ENCODE measurements around the gene PRKRIP1. TPM values are rescaled to one million over a fixed set of nuclear protein-coding genes. Genes with fewer than 3 reads are reported as not detected.
"Not testable (repeated sequence)": the region's sequence is repeated elsewhere in the genome, so short reads cannot be mapped to it uniquely, and the experiment has no call there.

Gene PRKRIP1
- total and polyA plus RNA-seq, 9 donors: 17.4 to 28.8 (median 23.9) TPM

- H3K4me3 ChIP-seq: no peak overlapping the region
- H3K36me3 ChIP-seq: no peaks in the 10 kb centered on the region
- no peaks in the 10 kb centered on the region for H3K9me3 ChIP-seq
- H3K27me3 ChIP-seq: no peaks in the 10 kb centered on the region
- H3K27ac ChIP-seq: no peak overlapping the region
- TF ChIP-seq POLR2A (IDR thresholded peaks at IDR 0.05): no peak
- no peak for TF ChIP-seq EP300 (IDR thresholded peaks at IDR 0.05)
- intact Hi-C loops (cut with DNase I): no loop called here
- no peak for DNase-seq
- 90 to 93% (median 91%) methylated on average over 6 of the region's 6 CpGs for WGBS, 3 donors
- H3K4me1 ChIP-seq (ENCODE audit: insufficient read depth): no peaks in the 10 kb centered on the region
These were observed 19.1 kb upstream of the PRKRIP1 start for GRCh38 chr7:102376964-102377466.

- WGBS, 3 donors: 80 to 85% (median 84%) methylated on average over 8 of the region's 8 CpGs
- H3K27ac ChIP-seq; DNase-seq; H3K4me1 ChIP-seq (ENCODE audit: insufficient read depth); H3K9me3 ChIP-seq; H3K27me3 ChIP-seq; H3K4me3 ChIP-seq; H3K36me3 ChIP-seq; intact Hi-C loops (cut with DNase I): not testable (repeated sequence)
These were observed 15.3 kb upstream of the PRKRIP1 start for GRCh38 chr7:102380837-102381236.

GRCh38 chr7:102381696-102382425 is 14.3 kb upstream of the PRKRIP1 start:
- H3K9me3 ChIP-seq; H3K27me3 ChIP-seq; H3K36me3 ChIP-seq; H3K4me3 ChIP-seq; H3K4me1 ChIP-seq (ENCODE audit: insufficient read depth); DNase-seq; H3K27ac ChIP-seq; intact Hi-C loops (cut with DNase I): not testable (repeated sequence)
- WGBS, 3 donors: 84 to 89% (median 89%) methylated on average over 6 to 7 of the region's 7 CpGs

GRCh38 chr7:102387064-102387463 is 9.1 kb upstream of the PRKRIP1 start:
- Histone ChIP-seq H3K9me3 (no peaks in the 10 kb centered on the region), H3K4me1 (ENCODE audit: insufficient read depth) (no peaks in the 10 kb centered on the region), H3K36me3 (no peaks in the 10 kb centered on the region), H3K27ac (no peak overlapping the region), H3K27me3 (no peaks in the 10 kb centered on the region), H3K4me3 (no peak overlapping the region)
- intact Hi-C loops (cut with DNase I): no loop called here
- DNase-seq: no peak
- WGBS, 3 donors: 89 to 94% (median 93%) methylated on average over 6 of the region's 6 CpGs
- no peak for TF ChIP-seq CTCF (IDR thresholded peaks at IDR 0.05)
- no peak for TF ChIP-seq EP300 (IDR thresholded peaks at IDR 0.05)
- no peak for TF ChIP-seq POLR2A (IDR thresholded peaks at IDR 0.05)

GRCh38 chr7:102389810-102390209 is 6.4 kb upstream of the PRKRIP1 start:
- Histone ChIP-seq H3K9me3 (no peaks in the 10 kb centered on the region), H3K27ac (no peak overlapping the region), H3K4me1 (ENCODE audit: insufficient read depth) (no peaks in the 10 kb centered on the region), H3K27me3 (no peaks in the 10 kb centered on the region), H3K36me3 (no peaks in the 10 kb centered on the region), H3K4me3 (no peak overlapping the region)
- no peak for DNase-seq
- no peak for TF ChIP-seq POLR2A (IDR thresholded peaks at IDR 0.05)
- no peak for TF ChIP-seq CTCF (IDR thresholded peaks at IDR 0.05)
- no peak for TF ChIP-seq EP300 (IDR thresholded peaks at IDR 0.05)
- WGBS, 3 donors: 82 to 87% (median 87%) methylated on average over 3 of the region's 3 CpGs
- intact Hi-C loops (cut with DNase I): loop anchor here (5.0 to 10.0 kb wide), 2 partner anchors 108 to 845 kb away; no protein-coding TSS in a partner anchor
